Body of pancreas (tissue), 4 donors: ENCODE data around the gene METAP1D.

Experiments
- CTCF ChIP-seq, 7 experiments: fragments of 450-650 bp in 4 of 7; fragments of 200-600 bp in 3 of 7; sonication (generic) in 3 of 7; IDR thresholded peaks; one replicate each; pipeline ENCODE4 v1.5.1; 2016 to 2019; ENCODE audit warnings: antibody characterized with exemption in 7 of 7
- POLR2A ChIP-seq, 3 donors: fragments of 450-650 bp; IDR thresholded peaks; one replicate each; pipeline ENCODE4 v1.6.1; 2016; ENCODE audit warnings: antibody characterized with exemption in 3 of 3, mild to moderate bottlenecking in 2 of 3

DNA sequence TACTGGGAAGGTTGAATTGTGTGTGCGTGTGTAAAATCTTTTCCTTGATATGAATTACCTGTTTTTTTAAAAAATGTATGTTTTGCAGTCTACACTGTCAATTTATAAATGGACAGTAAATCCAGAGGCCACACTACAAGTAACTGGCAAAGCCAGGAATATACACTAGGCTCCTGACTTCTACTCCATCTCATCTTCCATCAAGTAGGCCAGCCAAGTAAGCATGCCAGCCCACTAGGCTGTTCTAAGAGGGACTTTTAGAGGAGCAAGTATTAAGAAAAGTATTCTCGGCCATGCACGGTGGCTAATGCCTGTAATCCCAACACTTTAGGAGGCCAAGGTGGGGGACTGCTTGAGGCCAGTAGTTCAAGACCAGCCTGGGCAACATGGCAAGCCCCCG is 13.0 kb upstream of the METAP1D start:
- TF ChIP-seq POLR2A (IDR thresholded peaks at IDR 0.05) = no peak
- no peak for TF ChIP-seq CTCF (IDR thresholded peaks at IDR 0.05)
